H1 (cell line): ENCODE measurements around the gene ARPP21. TPM values are rescaled to one million over a fixed set of nuclear protein-coding genes. Genes with fewer than 3 reads are reported as not detected.

Experiments used
- CTCF ChIA-PET: fragments of 300-600 bp; sonication (Branson Sonifier 250); formaldehyde crosslinking; loops from one replicate; lab custom pipeline; 2021; ENCODE audit not compliant: partially characterized antibody; lab: Charles Lee
- POLR2A ChIA-PET: fragments of 300-600 bp; sonication (Branson Sonifier 250); formaldehyde crosslinking; loops from one replicate; lab custom pipeline; 2021; ENCODE audit warnings: inconsistent platforms; ENCODE audit not compliant: partially characterized antibody; lab: Charles Lee
- DNase-seq, 2 experiments: peaks; one replicate each; pipeline versions ENCODE4 v3.0.0 to v3.0.0-alpha.2; 2010 to 2022; ENCODE audit warnings: low spot score in 2 of 2, low read depth in 1 of 2, mixed read lengths in 1 of 2
- FAIRE-seq: peaks from 2 replicates; lab custom pipeline; 2011; peaks lifted over from hg19 to GRCh38; lab: Jason Lieb, UNC
- H2AFZ ChIP-seq: 2 replicates; pipeline ENCODE4 v1.8.1; 2012; ENCODE audit warnings: low read length, inconsistent platforms
- H2AK5ac ChIP-seq: 2 replicates; pipeline ENCODE4 v1.6.1; 2013; ENCODE audit warnings: low read depth, low read length
- H2BK120ac ChIP-seq: replicated peaks from 2 replicates; pipeline ENCODE3; 2013; ENCODE audit warnings: low read depth, low read length, inconsistent platforms
- H2BK12ac ChIP-seq: 2 replicates; pipeline ENCODE4 v1.6.1; 2013; ENCODE audit warnings: low read depth, low read length
- H2BK15ac ChIP-seq: 2 replicates; pipeline ENCODE4 v1.6.1; 2013; ENCODE audit warnings: low read length
- H2BK20ac ChIP-seq: 2 replicates; pipeline ENCODE4 v1.6.1; 2013; ENCODE audit warnings: low read length
- H2BK5ac ChIP-seq: 2 replicates; pipeline ENCODE4 v1.6.1; 2013; ENCODE audit warnings: low read depth, low read length
- H3K14ac ChIP-seq: 2 replicates; pipeline ENCODE4 v1.6.1; 2013; ENCODE audit warnings: inconsistent platforms; ENCODE audit not compliant: insufficient read length
- H3K18ac ChIP-seq: 2 replicates; pipeline ENCODE4 v1.6.1; 2013; ENCODE audit warnings: low read length; ENCODE audit errors: extremely low read depth
- H3K23ac ChIP-seq: 2 replicates; pipeline ENCODE4 v1.6.1; 2013; ENCODE audit warnings: inconsistent platforms; ENCODE audit not compliant: insufficient read length
- H3K23me2 ChIP-seq: 2 replicates; pipeline ENCODE4 v1.6.1; 2013; ENCODE audit warnings: low read depth, low read length
- H3K27ac ChIP-seq: 2 replicates; pipeline ENCODE4 v1.6.1; 2011; ENCODE audit warnings: low read depth, low read length, inconsistent platforms
- H3K27me3 ChIP-seq, 4 experiments: replicated peaks in 1 of 4; 1 replicate in 1 of 4; 2 replicates in 3 of 4; pipeline versions ENCODE4 v1.6.1 to v1.8.1; 2011 to 2013; ENCODE audit warnings: low read length in 3 of 4, mild to moderate bottlenecking in 3 of 4, inconsistent platforms in 2 of 4, mixed read lengths in 2 of 4, moderate library complexity in 1 of 4; ENCODE audit not compliant: control insufficient read depth in 3 of 4, insufficient read depth in 3 of 4; ENCODE audit errors: extremely low read depth in 1 of 4
- H3K36me3 ChIP-seq, 4 experiments: 2 replicates each; pipeline versions ENCODE4 v1.6.1 to v1.8.1; 2011 to 2013; ENCODE audit warnings: mild to moderate bottlenecking in 4 of 4, low read length in 3 of 4, moderate library complexity in 2 of 4, control low read depth in 1 of 4, inconsistent platforms in 1 of 4; ENCODE audit not compliant: insufficient read depth in 4 of 4, control insufficient read depth in 2 of 4
- H3K4ac ChIP-seq: replicated peaks from 2 replicates; pipeline ENCODE3; 2013; ENCODE audit warnings: low read length, low read depth, mixed read lengths, inconsistent platforms; ENCODE audit not compliant: insufficient read length
- H3K4me1 ChIP-seq, 4 experiments: replicated peaks in 1 of 4; 1 replicate in 1 of 4; 2 replicates in 3 of 4; pipeline versions ENCODE4 v1.6.1 to v1.8.1; 2011 to 2013; ENCODE audit warnings: low read length in 3 of 4, inconsistent platforms in 2 of 4, mixed read lengths in 1 of 4; ENCODE audit not compliant: insufficient read depth in 4 of 4, control insufficient read depth in 3 of 4
- H3K4me2 ChIP-seq, 2 experiments: 2 replicates each; pipeline versions ENCODE4 v1.6.1 to v1.8.1; 2011 to 2013; ENCODE audit warnings: low read depth in 2 of 2, low read length in 2 of 2, control low read depth in 1 of 2, inconsistent platforms in 1 of 2, mild to moderate bottlenecking in 1 of 2; ENCODE audit not compliant: insufficient read depth in 1 of 2
- H3K4me3 ChIP-seq, 4 experiments: fragments of 200-600, 300-600 bp in 1 of 4; sonication (generic), shearing (Covaris generic), sonication (Bioruptor Twin) in 1 of 4; 2 replicates each; pipeline versions ENCODE4 v1.5.1 to v1.8.1; 2011 to 2016; ENCODE audit warnings: low read length in 4 of 4, low read depth in 3 of 4, control low read depth in 2 of 4, inconsistent platforms in 2 of 4, mild to moderate bottlenecking in 2 of 4, mixed read lengths in 1 of 4, moderate library complexity in 1 of 4; ENCODE audit not compliant: insufficient read depth in 2 of 4; ENCODE audit errors: extremely low read depth in 1 of 4
- H3K56ac ChIP-seq: replicated peaks from 2 replicates; pipeline ENCODE3; 2013; ENCODE audit warnings: low read depth, mild to moderate bottlenecking, mixed read lengths, low read length, inconsistent platforms; ENCODE audit not compliant: insufficient read length
- H3K79me1 ChIP-seq: 2 replicates; pipeline ENCODE4 v1.6.1; 2013; ENCODE audit warnings: low read depth, low read length, control low read depth
- H3K79me2 ChIP-seq, 2 experiments: 2 replicates each; pipeline versions ENCODE4 v1.6.1 to v1.8.1; 2012 to 2013; ENCODE audit warnings: low read length in 2 of 2, mild to moderate bottlenecking in 2 of 2, inconsistent platforms in 1 of 2; ENCODE audit not compliant: insufficient read depth in 2 of 2, control insufficient read depth in 1 of 2
- H3K9ac ChIP-seq, 4 experiments: replicated peaks in 1 of 4; 1 replicate in 1 of 4; 2 replicates in 3 of 4; pipeline versions ENCODE4 v1.6.1 to v1.8.1; 2011 to 2013; ENCODE audit warnings: low read depth in 3 of 4, low read length in 3 of 4, control low read depth in 2 of 4, mild to moderate bottlenecking in 2 of 4, moderate library complexity in 2 of 4, inconsistent platforms in 1 of 4; ENCODE audit errors: extremely low read depth in 1 of 4
- H3K9me3 ChIP-seq, 2 experiments: 2 replicates each; pipeline versions ENCODE4 v1.6.1 to v1.8.1; 2012 to 2013; ENCODE audit warnings: mild to moderate bottlenecking in 2 of 2, moderate library complexity in 2 of 2, control low read depth in 1 of 2, inconsistent platforms in 1 of 2, low read depth in 1 of 2, low read length in 1 of 2, mixed read lengths in 1 of 2; ENCODE audit not compliant: insufficient read depth in 2 of 2
- H4K20me1 ChIP-seq, 2 experiments: replicated peaks in 1 of 2; 2 replicates each; pipeline versions ENCODE3 to v1.8.1; 2011 to 2013; ENCODE audit warnings: inconsistent platforms in 2 of 2, low read length in 2 of 2, mild to moderate bottlenecking in 1 of 2; ENCODE audit not compliant: insufficient read depth in 2 of 2, control insufficient read depth in 1 of 2
- H4K5ac ChIP-seq: 2 replicates; pipeline ENCODE4 v1.6.1; 2013; ENCODE audit warnings: low read length, low read depth, mixed read lengths, inconsistent platforms; ENCODE audit not compliant: insufficient read length
- H4K8ac ChIP-seq: 2 replicates; pipeline ENCODE4 v1.8.0; 2013; ENCODE audit warnings: mild to moderate bottlenecking, moderate library complexity, low read length, inconsistent platforms; ENCODE audit not compliant: insufficient read depth; ENCODE audit errors: extremely low read depth
- H4K91ac ChIP-seq: replicated peaks from 2 replicates; pipeline ENCODE3; 2013; ENCODE audit warnings: low read length, mixed read lengths, inconsistent platforms; ENCODE audit not compliant: insufficient read length
- EZH2 ChIP-seq: fragments of 200-600 bp; sonication (generic); IDR thresholded peaks from 2 replicates; pipeline ENCODE4 v1.7.1; 2012; ENCODE audit warnings: low read depth, mild to moderate bottlenecking, moderate library complexity, low read length, inconsistent platforms; ENCODE audit not compliant: severe bottlenecking
- SP1 ChIP-seq: IDR thresholded peaks from 2 replicates; pipeline ENCODE4 v1.6.1; 2011; ENCODE audit warnings: low read depth, low read length
- WGBS, 2 experiments: shearing (Covaris generic) in 1 of 2; methylation state at CpG; one replicate each; pipeline versions ENCODE4 v1.1.6 to v1.1.7; 2013 to 2015; ENCODE audit warnings: low lambda C conversion rate in 2 of 2, mixed read lengths in 2 of 2, inconsistent platforms in 1 of 2, low coverage in 1 of 2, missing lambda C conversion rate in 1 of 2; ENCODE audit not compliant: insufficient replicate concordance in 2 of 2, insufficient coverage in 1 of 2, insufficient read length in 1 of 2; ENCODE audit errors: extremely low coverage in 1 of 2, missing lambda C conversion rate in 1 of 2; 5-methylcytosine and 5-hydroxymethylcytosine counted together
- polyA plus RNA-seq, 7 experiments: library from polyadenylated mRNA; depleted of rRNA in 3 of 7; stranded (reverse) in 5 of 7; unstranded in 2 of 7; fragments of >200 nt in 5 of 7; fragments of 200-250 nt in 2 of 7; gene quantifications; 1 replicate in 5 of 7; 2 replicates in 1 of 7; 4 replicates in 1 of 7; pipeline versions ENCODE4 v1.2.1 to v1.2.3, GENCODE V29; 2011 to 2013; ENCODE audit warnings: missing spikeins in 2 of 7, mixed read lengths in 2 of 7
- total RNA-seq: library from RNA; stranded (reverse); fragmentation: NEBNext Ultra II Directional; extraction: Animal tissue kit (Norgen Biotek cat#: 25700); gene quantifications from 2 replicates; pipeline ENCODE4 v1.2.1, GENCODE V29; 2021

Gene ARPP21
- total and polyA plus RNA-seq, 2 of the 8 experiments (the other 6 are each of a cell fraction or from before 2014, with no cell fraction given), result not detected

DNA sequence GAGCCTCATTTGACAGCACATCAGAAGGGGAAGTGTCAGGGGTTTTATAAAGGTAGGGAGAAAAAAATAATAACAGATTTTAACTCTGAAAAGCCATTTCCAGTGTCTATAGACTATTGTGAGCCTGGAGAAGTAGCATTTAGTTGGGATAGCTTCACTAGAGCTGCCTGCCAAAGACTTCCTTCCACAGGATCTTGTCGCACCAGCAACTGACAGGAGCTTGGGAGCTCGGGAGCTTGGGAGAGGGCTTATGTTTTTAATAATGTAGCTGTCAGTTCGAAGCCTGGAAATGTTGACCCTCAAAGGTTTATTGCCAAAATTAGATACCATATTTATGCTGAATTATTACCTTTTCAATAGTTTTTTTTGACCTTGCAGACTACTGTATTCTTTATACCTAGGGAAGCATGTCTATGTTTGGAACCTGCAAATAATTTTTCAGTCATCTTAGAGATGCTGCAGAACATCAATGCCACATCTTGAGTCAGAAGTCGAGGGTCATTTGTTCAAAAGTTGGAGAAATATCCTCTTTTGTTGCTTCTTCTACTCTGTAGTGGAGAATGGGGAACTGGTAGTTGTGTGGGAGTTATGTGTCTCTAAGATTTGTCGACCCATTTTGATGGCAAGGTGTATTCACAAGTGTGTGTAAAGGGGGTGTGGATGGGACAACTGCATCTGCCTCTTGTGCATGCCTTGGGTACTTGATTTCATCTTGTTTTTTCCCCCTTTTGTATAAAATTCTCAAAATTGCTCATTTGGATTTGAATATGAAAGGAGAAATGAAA is 41.7 kb downstream of the ARPP21 start:
- Histone ChIP-seq H3K14ac (no peak overlapping the region), H3K27ac (no peak overlapping the region), H3K27me3 (no peaks in the 10 kb centered on the region), H2AFZ (no peak overlapping the region), H4K91ac (no peak overlapping the region), H2AK5ac (no peak overlapping the region), H4K20me1 (no peaks in the 10 kb centered on the region), H2BK120ac (no peak overlapping the region), H2BK15ac (no peak overlapping the region), H4K8ac (no peak overlapping the region), H3K9me3 (no peaks in the 10 kb centered on the region), H3K4ac (no peak overlapping the region), H3K18ac (no peak overlapping the region), H3K79me1 (no peaks in the 10 kb centered on the region), H2BK5ac (no peak overlapping the region), H3K4me3 (no peak overlapping the region), H3K36me3 (no peaks in the 10 kb centered on the region), H2BK12ac (no peak overlapping the region), H3K23me2 (no peaks in the 10 kb centered on the region), H3K79me2 (no peaks in the 10 kb centered on the region), H3K4me2 (no peak overlapping the region), H3K4me1 (no peaks in the 10 kb centered on the region), H3K9ac (no peak overlapping the region), H2BK20ac (no peak overlapping the region), H3K23ac (no peak overlapping the region), H3K56ac (no peak overlapping the region), H4K5ac (no peak overlapping the region)
- DNase-seq (no peak), FAIRE-seq (no peak)
- POLR2A ChIA-PET, result no interaction called here
- WGBS, 2 experiments, result 86% methylated on average over 5 of the region's 5 CpGs; no CpG with 5 or more reads in 1 of the 2 experiments
- CTCF ChIA-PET, result no interaction called here
- TF ChIP-seq SP1, result no peak
- TF ChIP-seq EZH2, result no peak
